ENCODE results near the gene PLIN4. TPM values are rescaled to one million over a fixed set of nuclear protein-coding genes. Genes with fewer than 3 reads are reported as not detected.

PLIN4 gene
- total RNA-seq, 1 experiment from 2014 or later = 0.06 TPM

GRCh38 chr19:4506449-4507149, 11.7 kb downstream of the PLIN4 start:
- DNase-seq (ENCODE audit: low read depth) = peak; percentile 85

DNA sequence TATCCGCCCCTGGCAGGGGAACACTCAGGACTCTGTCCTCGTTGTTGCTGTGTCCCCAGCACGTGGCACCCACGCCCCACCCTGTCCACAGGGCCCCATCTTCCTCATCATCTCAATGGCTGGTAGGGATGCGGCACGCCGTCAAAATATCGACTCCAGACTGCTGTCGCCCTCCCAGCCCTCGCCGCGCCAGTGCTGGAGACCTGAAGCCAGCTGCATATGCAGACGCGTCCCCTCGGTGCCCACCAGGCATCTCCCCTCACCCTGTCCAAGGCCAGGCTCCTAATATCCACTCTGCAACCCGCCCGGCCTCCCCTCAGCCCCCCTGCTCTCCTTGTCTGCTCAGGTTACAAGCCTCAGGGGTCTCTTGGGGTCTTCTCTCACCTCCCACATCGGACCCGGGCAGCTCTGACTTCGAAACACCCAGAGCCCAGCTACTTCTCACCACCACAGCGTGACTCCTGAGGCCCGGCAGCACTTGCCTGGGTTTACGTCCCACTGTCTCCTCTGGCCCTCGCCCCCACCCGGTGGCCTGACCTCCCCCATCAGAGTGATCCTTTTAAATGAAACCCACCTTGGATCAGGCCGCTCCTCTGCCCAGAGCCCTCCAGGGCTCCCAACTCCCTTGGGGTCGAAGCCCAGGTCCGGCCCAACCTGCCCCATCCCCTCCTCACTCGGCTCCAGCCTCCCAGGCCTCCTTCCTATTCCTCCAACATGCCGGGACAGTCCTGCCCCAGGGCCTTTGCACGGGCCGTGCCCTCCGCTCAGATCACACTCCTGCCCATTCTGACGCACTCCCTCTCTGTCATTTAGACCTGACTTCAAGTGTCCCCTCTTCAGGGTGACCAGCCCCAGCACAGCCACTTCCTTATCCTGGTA, 12.5 kb downstream of the PLIN4 start:
- DNase-seq (ENCODE audit: low read depth) = no peak

GRCh38 chr19:4504891-4505569, 13.3 kb downstream of the PLIN4 start:
- no peak for DNase-seq (ENCODE audit: low read depth)

GRCh38 chr19:4504297-4504701, 14.0 kb downstream of the PLIN4 start:
- no peak for DNase-seq (ENCODE audit: low read depth)

DNA sequence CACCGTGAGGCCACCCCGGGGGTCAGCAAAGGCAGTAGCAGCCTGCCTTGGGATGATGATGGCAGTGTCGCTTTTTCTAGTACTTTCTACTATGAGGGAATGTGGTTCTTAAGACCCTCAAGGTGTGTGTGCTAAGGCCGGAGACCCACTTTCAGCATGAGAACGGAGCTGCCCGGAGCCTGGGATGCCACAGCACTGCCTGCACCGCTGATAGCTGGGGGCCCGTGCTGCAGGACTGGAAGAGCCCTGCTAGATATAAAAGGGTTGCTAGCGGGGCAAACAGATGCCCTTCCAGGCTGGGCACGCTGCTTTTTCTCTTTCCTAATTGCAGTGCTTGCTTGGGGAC, 14.5 kb downstream of the PLIN4 start:
- DNase-seq (ENCODE audit: low read depth) = no peak

GRCh38 chr19:4503132-4503824, 15.0 kb downstream of the PLIN4 start:
- DNase-seq (ENCODE audit: low read depth) = no peak

DNA sequence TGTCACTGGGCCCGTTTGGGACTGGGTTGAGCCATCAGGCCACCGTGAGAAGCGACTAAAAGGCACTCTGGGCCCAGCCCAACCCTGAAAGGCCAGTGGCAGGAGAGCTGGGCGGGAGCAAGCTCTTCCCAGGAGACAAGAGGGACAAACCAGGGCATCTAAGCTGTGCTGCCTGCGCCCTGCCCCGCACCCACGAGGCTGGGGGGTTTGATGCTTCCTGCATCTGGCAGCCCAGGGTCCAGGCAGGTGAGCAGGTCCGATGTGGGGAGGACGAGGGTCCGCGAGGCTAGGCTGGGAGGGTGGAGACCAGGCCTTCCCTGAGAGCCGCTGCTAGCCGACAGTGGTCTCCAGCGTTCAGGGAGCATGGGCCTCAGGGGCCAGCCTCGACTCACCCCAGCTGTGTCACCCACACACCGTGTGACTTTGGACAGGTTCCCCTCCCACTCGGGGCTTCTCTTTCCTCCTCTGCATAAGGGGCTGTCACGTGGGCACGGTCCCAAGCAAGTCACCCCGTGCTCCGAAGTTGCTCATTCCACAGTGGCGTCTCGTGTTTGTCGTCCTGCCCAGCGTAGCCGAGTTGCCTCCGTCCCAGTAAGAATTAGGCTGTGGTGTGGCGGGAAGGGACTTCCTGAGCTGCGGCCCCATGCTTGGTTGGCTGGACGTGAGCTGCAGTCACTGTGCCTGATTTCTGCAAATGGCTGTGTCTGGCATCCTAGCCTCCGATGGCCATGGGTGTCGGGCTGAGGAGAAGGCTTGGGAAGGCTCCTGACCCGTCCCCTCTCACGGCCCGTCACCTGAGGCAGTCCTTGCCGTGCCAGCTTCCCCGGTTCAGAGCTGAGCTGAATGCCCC, 15.8 kb downstream of the PLIN4 start:
- no peak for DNase-seq (ENCODE audit: low read depth)

- DNase-seq (ENCODE audit: low read depth) = no peak
Measured at GRCh38 chr19:4501691-4502090, 16.6 kb downstream of the PLIN4 start.

DNA sequence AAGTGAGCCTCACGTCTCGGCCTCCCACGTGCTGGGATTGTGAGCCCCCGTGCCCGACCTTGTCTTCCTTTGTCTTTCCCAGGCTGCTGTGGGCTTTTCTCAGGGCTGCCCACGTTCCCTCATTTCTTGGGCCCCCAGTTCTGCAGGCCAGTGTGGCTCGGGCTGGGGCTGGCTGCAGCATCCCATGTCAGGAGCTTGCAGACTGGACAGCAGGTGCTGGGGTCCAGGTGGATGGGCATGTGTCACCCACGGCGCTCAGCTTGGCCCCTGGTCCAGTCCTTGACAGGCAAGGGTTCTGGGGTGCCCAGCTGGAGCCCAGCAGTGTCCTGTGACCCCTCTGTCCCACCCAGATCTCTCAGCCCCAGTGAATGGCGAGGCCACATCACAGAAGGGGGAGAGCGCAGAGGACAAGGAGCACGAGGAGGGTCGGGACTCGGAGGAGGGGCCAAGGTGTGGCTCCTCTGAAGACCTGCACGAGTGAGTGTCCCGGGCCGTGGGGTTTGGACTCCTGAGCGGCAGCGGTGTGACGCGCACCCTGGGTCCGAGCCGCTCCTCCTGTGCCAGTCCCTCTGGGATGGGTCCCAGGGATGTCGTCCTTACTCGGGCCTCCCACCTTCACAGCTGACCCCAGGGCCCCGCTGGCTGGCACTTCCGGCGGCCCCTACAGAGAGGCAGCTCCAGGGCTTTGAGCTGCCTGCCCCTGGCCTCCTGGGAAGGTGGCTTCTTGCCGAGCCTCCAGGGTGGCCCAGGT, 17.3 kb downstream of the PLIN4 start:
- no peak for DNase-seq (ENCODE audit: low read depth)

- no peak for DNase-seq (ENCODE audit: low read depth)
Measured at GRCh38 chr19:4499855-4500254, 18.4 kb downstream of the PLIN4 start.

- no peak for DNase-seq (ENCODE audit: low read depth)
Measured at GRCh38 chr19:4499318-4499717, 19.0 kb downstream of the PLIN4 start.

GRCh38 chr19:4498694-4499093, 19.6 kb downstream of the PLIN4 start:
- no peak for DNase-seq (ENCODE audit: low read depth)

- no peak for DNase-seq (ENCODE audit: low read depth)
Measured at GRCh38 chr19:4497770-4498389, 20.4 kb downstream of the PLIN4 start.

DNA sequence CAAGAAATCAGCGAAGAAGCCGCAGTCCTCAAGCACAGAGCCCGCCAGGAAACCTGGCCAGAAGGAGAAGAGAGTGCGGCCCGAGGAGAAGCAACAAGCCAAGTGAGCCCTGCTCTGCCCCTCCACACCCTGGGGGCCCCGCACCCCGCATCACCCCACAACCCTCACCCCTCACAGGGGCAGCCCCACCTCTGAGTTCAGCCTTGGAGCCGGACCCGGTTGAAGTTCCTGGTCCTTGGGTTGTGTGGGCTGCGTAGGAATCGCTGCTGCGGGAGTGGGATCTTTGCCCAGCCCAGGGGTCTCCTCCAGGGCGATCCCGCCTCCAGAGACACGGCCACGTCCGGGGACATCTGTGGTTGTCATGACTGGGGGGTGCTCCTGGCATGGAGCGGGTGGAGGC, 22.0 kb downstream of the PLIN4 start:
- DNase-seq (ENCODE audit: low read depth) = no peak

DNA sequence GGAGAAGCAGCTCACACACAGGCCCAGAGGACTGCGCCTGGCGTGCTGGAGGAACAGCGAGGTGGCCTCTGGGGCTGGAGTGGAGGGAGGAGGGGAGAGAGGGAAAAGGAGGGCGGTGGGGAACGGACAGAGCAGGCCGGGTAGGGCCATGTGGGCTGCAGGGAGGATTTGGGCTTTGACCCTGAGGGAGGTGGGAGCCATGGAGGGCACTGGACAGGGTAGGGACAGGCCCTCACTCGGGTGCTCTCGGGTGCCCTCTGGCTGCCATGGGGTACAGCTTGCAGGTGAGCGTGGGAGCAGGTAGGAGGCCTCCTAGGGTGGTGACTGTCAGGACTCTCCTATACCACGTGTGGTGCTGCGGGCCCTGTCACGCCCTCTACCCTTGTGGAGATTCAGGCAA, 22.8 kb downstream of the PLIN4 start:
- DNase-seq (ENCODE audit: low read depth) = no peak

DNA sequence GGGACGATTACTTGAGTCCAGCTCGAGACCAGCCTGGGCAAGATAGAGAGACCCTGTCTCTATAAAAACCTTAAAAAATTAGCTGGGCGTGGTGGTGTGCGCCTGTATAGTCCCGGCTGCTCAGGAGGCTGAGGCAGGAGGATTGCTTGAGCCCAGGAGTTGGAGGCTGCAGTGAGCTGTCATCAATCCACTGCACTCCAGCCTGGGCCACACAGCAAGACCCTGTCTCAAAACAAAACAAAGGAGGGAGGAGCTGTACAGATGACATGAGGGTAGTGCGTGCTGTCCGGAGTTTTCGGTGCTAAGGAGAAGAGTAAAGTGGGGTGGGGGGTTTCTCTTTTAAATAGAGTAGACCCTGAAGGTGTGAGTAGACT, 23.6 kb downstream of the PLIN4 start:
- DNase-seq (ENCODE audit: low read depth) = no peak

GRCh38 chr19:4493929-4494690, 24.2 kb downstream of the PLIN4 start:
- DNase-seq (ENCODE audit: low read depth) = no peak

DNA sequence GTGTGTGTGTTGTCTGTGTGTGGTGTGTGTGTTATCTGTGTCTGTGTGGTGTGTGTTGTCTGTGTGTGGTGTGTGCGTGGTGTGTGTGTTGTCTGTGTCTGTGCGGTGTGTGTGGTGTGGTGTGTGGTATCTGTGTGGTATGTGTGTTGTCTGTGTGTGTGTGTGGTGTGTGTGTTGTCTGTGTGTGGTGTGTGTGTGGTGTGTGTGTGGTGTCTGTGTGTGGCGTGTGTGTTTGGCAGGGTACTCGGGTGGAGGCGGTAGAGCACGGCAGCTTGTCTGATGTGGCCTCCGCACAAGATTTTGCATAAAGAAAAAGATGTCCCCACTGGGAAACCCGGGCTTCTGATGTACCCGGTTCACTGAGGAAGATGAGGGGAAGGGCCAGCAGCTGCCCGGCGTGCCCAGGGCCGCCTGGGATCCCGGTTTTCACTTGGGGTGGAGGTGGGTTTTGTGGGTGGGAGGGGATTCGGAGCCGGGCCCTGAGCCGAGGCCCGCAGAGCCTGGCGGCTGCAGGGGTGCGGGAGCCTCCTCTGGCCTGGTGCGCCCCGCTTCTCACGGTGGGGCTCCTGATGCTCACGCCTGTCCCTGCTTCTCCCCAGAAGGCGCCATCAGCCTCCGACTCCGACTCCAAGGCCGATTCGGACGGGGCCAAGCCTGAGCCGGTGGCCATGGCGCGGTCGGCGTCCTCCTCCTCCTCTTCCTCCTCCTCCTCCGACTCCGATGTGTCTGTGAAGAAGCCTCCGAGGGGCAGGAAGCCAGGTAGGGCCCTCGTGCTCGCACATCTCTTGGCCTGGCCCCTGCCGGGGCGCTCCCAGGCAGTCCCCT, 25.0 kb downstream of the PLIN4 start:
- DNase-seq (ENCODE audit: low read depth) = no peak

All from HT1080 (cell line).